ENCODE measurements around the gene ST3GAL6. TPM values are rescaled to one million over a fixed set of nuclear protein-coding genes. Genes with fewer than 3 reads are reported as not detected.
A peak's percentile ranks its signal among the peaks of the same experiment; 100 is the strongest.

Gene ST3GAL6
- total RNA-seq, 1 donor from 2014 or later = 1.1 TPM

GRCh38 chr3:98777801-98778220 lies 14.7 kb downstream of the ST3GAL6 start:
- ATAC-seq = no peak

GRCh38 chr3:98778383-98778782 lies 15.2 kb downstream of the ST3GAL6 start:
- no peak for ATAC-seq

GRCh38 chr3:98778852-98779413 lies 15.8 kb downstream of the ST3GAL6 start:
- peak; percentile 64 for ATAC-seq

GRCh38 chr3:98779541-98780335 lies 16.6 kb downstream of the ST3GAL6 start:
- no peak for ATAC-seq

GRCh38 chr3:98780343-98780742 lies 17.2 kb downstream of the ST3GAL6 start:
- ATAC-seq = no peak

- no peak for ATAC-seq
These were observed 19.8 kb downstream of the ST3GAL6 start for GRCh38 chr3:98782824-98783500.

GRCh38 chr3:98784042-98784441 lies 20.9 kb downstream of the ST3GAL6 start:
- ATAC-seq = no peak

- no peak for ATAC-seq
These were observed 21.8 kb downstream of the ST3GAL6 start for GRCh38 chr3:98784666-98785600.

GRCh38 chr3:98786364-98787006 lies 23.3 kb downstream of the ST3GAL6 start:
- no peak for ATAC-seq

GRCh38 chr3:98787181-98787580 lies 24.0 kb downstream of the ST3GAL6 start:
- no peak for ATAC-seq

GRCh38 chr3:98788651-98789050 lies 25.5 kb downstream of the ST3GAL6 start:
- ATAC-seq = no peak

- no peak for ATAC-seq
These were observed 28.5 kb downstream of the ST3GAL6 start for GRCh38 chr3:98791341-98792325.

GRCh38 chr3:98793971-98794370 lies 30.8 kb downstream of the ST3GAL6 start:
- no peak for ATAC-seq

GRCh38 chr3:98796334-98796733 lies 33.2 kb downstream of the ST3GAL6 start:
- no peak for ATAC-seq

GRCh38 chr3:98797905-98798304 lies 34.8 kb downstream of the ST3GAL6 start:
- ATAC-seq = no peak

GRCh38 chr3:98798820-98799219 lies 35.7 kb downstream of the ST3GAL6 start:
- no peak for ATAC-seq

- ATAC-seq = no peak
These were observed 36.3 kb downstream of the ST3GAL6 start for GRCh38 chr3:98799479-98799878.

- peak; percentile 60 for ATAC-seq
These were observed 37.3 kb downstream of the ST3GAL6 start for GRCh38 chr3:98800401-98800800.

- no peak for ATAC-seq
These were observed 38.1 kb downstream of the ST3GAL6 start for GRCh38 chr3:98801043-98801747.

GRCh38 chr3:98805571-98805970 lies 42.4 kb downstream of the ST3GAL6 start:
- ATAC-seq = no peak

All from esophagus mucosa (tissue), 1 donor.